Renal cortical epithelial cell (primary cell): Measurements from ENCODE around the gene TPD52L2. TPM values are rescaled to one million over a fixed set of nuclear protein-coding genes. Genes with fewer than 3 reads are reported as not detected.

Source experiments
- DNase-seq: peaks from one replicate; pipeline ENCODE4 v3.0.0-alpha.2; 2011; ENCODE audit warnings: low read depth
- total RNA-seq: library from RNA; depleted of rRNA; stranded (reverse); fragments of >200 nt; gene quantifications from 2 replicates; pipeline ENCODE4 v1.2.3, GENCODE V29; 2014

Gene TPD52L2
- total RNA-seq = 154 and 158 TPM in 2 replicates

GRCh38 chr20:63864978-63865640 lies at the start of gene TPD52L2:
TPD52L2 (plus strand) TSS chr20:63865270; CDS start chr20:63865366, 96 bp downstream.
- peak; percentile 98 for DNase-seq

DNA sequence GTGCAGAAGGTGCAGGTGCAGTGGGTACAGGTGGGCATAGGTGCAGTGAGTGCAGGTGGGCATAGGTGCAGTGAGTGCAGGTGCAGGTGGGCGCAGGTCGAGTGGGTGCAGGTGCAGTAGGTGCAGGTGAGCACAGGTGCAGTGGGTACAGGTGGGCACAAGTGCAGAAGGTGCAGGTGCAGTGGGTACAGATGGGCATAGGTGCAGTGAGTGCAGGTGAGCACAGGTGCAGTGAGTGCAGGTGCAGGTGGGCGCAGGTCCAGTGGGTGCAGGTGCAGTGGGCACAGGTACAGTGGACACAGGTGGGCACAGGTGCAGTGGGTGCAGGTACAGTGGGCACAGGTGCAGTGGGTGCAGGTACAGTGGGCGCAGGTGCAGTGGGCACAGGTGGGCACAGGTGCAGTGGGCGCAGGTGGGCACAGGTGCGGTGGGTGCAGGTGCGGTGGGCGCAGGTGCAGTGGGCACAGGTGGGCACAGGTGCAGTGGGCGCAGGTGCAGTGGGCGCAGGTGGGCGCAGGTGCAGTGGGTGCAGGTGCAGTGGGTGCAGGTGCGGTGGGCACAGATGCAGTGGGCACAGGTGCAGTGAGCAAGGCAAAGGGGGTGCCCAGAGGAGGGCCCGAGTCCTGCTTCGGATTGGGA lies 49.3 kb upstream of the TPD52L2 start:
- no peak for DNase-seq

DNA sequence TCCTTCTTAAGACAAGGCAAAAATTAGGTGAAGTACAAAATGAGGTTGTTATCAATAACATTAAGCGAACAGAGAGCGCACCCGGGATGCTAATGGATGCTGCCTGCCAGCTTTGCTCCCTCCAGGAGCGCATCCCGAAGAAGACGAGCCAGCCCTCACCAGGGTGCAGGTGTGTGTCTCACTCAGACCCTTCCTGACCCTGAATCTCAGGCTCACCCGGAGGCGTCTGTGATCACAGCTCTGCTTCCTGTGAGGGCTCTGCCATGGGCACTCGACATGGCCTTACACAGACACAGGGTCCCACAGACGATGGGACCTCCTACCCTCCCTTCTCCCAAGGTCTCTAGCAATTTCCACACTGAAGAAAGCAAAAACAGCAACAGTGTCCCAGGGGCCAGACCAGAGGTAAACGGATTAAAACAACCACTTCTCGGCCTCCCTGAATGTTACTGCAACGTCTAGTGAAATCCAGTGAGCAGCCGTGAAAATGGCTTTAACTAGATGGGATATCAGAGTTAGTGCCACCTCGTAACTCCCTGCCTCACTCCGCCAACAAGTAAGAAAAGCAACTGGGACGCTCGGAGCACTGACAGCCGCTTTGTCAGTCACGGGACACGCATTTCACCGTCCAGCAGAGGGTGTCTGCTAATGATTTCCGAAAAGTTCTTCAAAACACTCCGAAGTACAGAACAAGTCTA lies 45.7 kb upstream of the TPD52L2 start:
- peak; percentile 15 for DNase-seq

- no peak for DNase-seq
Observed at GRCh38 chr20:63821811-63822210, 43.3 kb upstream of the TPD52L2 start.

DNA sequence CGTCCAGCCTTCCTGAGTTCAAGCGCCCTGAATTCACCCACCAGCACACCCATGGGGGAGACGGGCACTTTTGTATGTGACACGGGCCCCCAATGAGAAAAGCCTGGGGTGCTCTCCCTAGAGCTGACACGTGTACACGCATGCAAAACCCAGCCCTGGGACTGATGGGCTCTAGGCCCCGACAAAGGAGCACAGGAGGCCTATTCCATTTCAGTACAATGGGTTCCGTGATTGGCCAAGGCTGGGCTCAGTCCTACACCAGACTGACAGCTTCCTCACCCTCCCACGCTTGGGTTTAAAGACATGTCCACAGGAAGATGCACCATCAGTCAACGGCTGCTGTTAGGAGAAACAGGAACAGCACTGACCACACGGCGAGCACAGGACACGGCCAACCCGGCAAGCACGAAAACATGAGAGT lies 42.8 kb upstream of the TPD52L2 start:
- no peak for DNase-seq

- no peak for DNase-seq
Observed at GRCh38 chr20:63823691-63824311, 41.3 kb upstream of the TPD52L2 start.

DNA sequence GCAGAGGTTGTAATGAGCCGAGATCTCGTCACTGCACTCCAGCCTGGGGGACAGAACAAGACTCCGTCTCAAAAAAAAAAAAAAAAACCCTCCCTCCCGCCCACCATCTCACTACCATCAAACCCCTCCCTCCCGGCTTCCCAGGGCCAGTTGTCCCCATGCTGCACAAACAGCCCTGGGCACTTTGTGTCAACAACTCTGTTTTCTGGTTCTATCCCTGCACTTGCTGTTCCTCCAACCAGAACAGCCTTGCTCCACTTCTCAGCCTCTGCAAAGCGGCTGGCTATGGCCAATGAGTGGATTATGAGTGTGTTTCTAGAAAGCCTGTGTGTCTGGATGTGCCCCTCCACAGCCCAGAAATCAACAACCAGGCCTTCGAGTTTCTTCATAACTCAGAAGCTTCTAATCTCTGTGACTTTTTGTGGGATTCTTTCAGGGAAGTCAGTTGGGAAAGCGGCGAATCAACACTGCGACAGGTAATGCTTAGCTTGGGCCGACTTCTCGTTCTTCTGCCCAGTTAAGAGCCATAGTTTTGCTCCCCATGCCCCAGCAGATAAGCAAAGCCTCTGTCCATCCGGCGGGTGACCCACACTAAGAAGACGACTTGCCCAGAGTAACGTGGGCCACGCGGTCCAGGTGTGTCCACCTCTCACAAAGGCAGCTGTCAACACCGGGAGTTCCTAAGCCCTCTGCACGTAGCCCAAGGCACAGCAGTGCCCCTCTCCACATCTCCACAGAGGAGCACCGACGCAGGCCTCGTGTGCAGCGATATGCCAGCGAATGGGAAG lies 39.5 kb upstream of the TPD52L2 start:
- DNase-seq = no peak

DNA sequence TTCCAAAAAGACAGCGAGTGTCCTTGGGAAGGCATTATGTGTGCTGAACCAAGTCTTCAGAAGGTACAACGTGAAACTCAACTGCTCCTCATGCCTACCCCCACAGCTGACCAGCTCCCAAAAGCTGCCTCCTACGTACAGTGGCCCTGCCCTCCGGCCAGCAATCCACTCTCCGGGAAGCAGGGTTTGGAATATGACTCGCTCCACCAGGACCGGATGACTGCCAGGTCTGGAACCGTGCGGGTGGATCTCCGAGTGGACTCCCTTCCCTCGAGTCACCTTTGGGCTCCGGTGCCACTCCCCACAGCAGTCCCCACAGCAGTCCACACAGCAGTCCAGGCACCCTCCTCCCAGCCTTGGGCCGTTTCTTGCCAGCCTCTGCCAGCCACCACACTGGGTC lies 38.3 kb upstream of the TPD52L2 start:
- DNase-seq = no peak

GRCh38 chr20:63828124-63828523 lies 36.9 kb upstream of the TPD52L2 start:
- DNase-seq = no peak

GRCh38 chr20:63828545-63828944 lies 36.5 kb upstream of the TPD52L2 start:
- DNase-seq = no peak

- no peak for DNase-seq
Observed at GRCh38 chr20:63828951-63829350, 36.1 kb upstream of the TPD52L2 start.

- DNase-seq = no peak
Observed at GRCh38 chr20:63829603-63829944, 35.5 kb upstream of the TPD52L2 start.

GRCh38 chr20:63829945-63830835 lies 34.9 kb upstream of the TPD52L2 start:
- DNase-seq = no peak

- no peak for DNase-seq
Observed at GRCh38 chr20:63830841-63831588, 34.1 kb upstream of the TPD52L2 start, which contains the start of gene ZBTB46. ZBTB46 (minus strand) TSS chr20:63831264; CDS start chr20:63790757, 40,507 bp downstream.

GRCh38 chr20:63831646-63831992 lies 33.5 kb upstream of the TPD52L2 start:
- DNase-seq = no peak

GRCh38 chr20:63831993-63832686 lies 32.9 kb upstream of the TPD52L2 start:
- DNase-seq = no peak

- no peak for DNase-seq
Observed at GRCh38 chr20:63833776-63834490, 31.1 kb upstream of the TPD52L2 start.

DNA sequence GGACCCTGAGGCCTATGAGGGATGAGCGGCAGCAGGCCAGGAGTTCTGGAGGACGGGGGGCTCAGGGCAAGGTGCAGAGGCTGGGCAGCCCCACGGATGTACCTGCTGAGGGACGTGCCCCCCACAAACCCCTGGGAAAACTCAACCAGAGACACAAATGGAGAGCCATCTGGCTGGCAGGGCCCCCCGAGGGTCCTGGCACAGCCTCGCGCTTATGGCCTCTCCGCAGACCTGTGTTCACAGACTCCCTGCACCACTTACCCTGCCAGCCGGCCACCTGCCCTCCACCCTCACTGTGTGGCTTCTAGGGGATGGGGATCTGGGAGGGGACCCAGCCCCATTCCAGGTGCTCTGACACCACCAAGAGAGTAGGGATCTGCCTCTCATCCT lies 30.6 kb upstream of the TPD52L2 start:
- no peak for DNase-seq
